ENCODE measurements around the gene CCDC71.

Gene CCDC71

GRCh38 chr3:49132073-49132436 is 34.1 kb downstream of the CCDC71 start:
- no peak for TF ChIP-seq ZFX (IDR thresholded peaks at IDR 0.05; ENCODE audit: borderline replicate concordance)
- TF ChIP-seq, protein P1, sequence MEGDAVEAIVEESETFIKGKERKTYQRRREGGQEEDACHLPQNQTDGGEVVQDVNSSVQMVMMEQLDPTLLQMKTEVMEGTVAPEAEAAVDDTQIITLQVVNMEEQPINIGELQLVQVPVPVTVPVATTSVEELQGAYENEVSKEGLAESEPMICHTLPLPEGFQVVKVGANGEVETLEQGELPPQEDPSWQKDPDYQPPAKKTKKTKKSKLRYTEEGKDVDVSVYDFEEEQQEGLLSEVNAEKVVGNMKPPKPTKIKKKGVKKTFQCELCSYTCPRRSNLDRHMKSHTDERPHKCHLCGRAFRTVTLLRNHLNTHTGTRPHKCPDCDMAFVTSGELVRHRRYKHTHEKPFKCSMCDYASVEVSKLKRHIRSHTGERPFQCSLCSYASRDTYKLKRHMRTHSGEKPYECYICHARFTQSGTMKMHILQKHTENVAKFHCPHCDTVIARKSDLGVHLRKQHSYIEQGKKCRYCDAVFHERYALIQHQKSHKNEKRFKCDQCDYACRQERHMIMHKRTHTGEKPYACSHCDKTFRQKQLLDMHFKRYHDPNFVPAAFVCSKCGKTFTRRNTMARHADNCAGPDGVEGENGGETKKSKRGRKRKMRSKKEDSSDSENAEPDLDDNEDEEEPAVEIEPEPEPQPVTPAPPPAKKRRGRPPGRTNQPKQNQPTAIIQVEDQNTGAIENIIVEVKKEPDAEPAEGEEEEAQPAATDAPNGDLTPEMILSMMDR (IDR thresholded peaks at IDR 0.05), result no peak
- H3K27ac ChIP-seq, result peak overlapping the region; percentile 64

DNA sequence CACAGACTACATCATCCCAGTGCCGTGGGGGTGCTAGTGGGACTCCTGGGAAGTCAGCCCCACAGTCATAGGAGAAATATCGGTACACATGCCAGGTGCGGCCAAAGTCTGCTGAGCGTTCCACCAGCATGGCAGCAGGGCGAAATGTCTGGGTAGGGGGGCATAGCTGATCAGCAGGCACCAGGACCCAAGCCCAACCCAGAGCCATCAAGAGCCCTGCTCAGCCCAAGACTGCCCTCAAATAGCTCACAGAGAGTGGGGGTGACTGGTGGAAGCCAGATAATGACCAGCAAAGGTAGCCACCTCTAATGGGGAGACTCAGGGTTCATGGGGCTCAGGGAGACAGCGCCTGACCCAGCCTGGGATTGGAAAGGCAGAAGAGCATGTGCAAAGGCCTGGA is 34.6 kb downstream of the CCDC71 start:
- H3K27ac ChIP-seq, result no peak overlapping the region
- TF ChIP-seq, protein P1 (IDR thresholded peaks at IDR 0.05), result no peak
- TF ChIP-seq ZFX (IDR thresholded peaks at IDR 0.05; ENCODE audit: borderline replicate concordance), result no peak

DNA sequence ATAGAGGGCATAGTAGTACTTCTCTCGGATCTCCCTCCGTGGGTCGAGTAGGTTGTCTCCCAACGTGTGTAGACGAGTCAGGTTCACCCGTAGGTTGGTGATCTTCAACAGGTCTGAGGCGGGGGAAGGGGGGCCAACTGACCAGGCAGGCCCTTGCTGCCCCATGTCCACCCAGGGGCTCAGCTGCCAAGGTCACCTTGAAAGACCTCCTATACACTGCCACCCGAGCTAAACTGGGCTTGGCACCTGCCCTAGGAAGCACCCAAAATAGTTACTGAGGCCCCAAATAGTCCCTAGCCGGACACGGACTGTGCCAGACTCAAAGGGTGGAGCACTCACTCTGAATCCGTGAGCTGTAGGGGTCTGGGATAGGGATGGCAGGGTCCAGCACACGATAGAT is 35.1 kb downstream of the CCDC71 start:
- no peak for TF ChIP-seq ZFX (IDR thresholded peaks at IDR 0.05; ENCODE audit: borderline replicate concordance)
- TF ChIP-seq, protein P1 (IDR thresholded peaks at IDR 0.05), result no peak

DNA sequence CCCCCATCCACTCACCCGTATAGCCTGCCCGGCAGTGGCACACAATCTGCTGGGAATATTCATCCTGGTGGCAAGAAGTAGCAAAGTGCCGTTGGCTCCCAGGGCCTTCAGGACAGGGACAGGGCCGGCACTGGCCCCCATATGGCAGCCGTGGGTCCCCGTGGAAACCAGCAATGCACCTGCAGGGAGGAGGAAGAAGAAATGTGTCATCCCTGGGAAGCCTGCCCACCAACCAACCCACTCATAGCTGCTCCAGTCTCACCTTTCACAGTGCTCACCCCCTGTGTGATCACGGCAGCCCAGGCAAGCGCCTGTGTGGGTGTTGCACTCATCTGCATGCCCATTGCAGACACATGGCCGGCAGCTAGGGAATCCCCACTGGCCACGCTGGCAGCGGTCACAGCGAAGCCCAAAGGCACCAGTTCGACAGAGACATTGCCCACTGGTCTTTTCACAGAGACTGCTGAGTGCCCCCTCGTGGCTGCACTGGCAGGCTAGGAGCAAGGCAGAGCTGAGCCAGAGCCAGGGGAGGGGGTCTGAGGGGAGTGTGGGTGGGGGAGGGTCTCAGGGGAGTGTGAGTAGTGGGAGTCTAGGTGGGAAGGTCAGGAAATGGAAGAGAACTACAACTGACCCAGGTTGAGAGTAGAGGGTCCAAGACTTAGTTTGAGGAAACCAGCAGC is 41.0 kb downstream of the CCDC71 start:
- TF ChIP-seq ZFX (IDR thresholded peaks at IDR 0.05; ENCODE audit: borderline replicate concordance), result no peak
- TF ChIP-seq, protein P1 (IDR thresholded peaks at IDR 0.05), result no peak
- H3K27ac ChIP-seq, result no peak overlapping the region

More for the DNA sequence above, 35.1 kb downstream of the CCDC71 start:
- H3K27ac ChIP-seq, result no peak overlapping the region

DNA sequence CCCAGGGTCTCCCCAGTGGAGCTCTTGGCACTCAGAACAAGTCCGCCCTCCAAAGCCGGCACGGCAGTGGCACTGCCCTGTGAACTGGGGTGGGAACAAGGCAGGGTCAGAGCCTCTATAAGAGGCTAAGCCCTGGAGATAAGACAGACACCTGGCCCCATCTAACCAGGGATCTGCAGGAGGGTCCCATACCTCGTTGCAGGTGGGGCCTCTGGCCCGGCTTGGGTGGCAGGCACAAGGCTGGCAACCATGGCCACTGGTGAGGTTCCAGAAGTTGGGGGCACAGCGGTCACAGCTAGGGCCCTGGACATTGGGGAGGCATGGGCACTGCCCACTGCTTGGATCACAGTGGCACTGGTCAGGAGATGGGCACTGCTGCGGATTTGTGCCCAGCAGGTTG is 41.9 kb downstream of the CCDC71 start:
- H3K27ac ChIP-seq, result no peak overlapping the region
- TF ChIP-seq ZFX (IDR thresholded peaks at IDR 0.05; ENCODE audit: borderline replicate concordance), result no peak
- TF ChIP-seq, protein P1 (IDR thresholded peaks at IDR 0.05), result no peak

DNA sequence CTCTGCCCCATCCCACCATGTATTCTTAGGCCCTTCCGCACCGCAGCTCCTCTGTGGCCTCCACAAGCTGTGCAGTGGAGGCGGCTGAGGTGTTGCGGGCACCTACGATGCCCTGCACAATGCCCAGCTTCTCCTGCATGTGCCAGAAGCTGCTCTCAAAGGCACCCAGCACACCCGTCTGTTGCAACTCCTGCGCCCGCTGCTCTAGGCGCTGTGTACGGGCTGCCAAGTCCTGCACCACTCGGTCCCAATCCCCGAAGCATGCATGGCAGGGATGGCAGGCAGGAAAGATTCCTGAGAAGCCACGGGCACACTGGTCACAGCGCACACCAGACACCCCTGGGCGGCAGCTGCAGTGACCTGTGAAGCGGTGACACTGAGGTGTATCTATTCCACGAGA is 42.4 kb downstream of the CCDC71 start:
- no peak overlapping the region for H3K27ac ChIP-seq
- TF ChIP-seq ZFX (IDR thresholded peaks at IDR 0.05; ENCODE audit: borderline replicate concordance), result no peak
- TF ChIP-seq, protein P1 (IDR thresholded peaks at IDR 0.05), result no peak

DNA sequence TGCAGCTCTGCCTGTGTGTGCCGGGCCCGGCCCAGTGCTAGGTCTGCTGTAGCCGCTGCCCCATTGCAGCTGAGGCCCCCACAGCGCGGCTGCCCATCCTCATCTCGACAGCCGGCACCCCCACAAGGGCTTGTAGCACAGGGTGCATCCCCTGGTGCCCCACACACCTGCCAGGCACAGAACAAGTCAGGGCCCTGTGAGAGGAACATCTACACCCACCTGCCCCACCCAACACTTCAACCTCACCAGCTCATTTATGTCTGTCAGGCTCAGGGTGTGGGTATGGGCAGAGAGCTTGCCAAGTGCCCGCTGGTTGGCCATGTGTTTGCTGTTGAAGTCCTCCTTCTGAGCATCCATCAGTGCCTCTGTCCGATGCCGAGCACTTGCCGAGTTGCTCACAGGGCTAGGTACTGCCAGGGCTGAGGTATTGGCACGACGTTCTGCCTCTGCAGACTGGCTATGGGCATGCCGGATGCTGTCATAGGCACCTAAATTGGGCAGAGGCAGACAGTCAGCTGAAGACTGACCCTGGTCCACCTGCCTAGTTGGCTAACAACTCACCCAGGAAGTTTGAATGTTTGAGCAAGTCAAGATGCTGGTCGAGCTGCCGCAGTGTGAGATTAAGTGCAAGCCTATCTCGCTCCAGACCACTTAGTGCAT is 43.1 kb downstream of the CCDC71 start:
- TF ChIP-seq, protein P1 (IDR thresholded peaks at IDR 0.05), result no peak
- TF ChIP-seq ZFX (IDR thresholded peaks at IDR 0.05; ENCODE audit: borderline replicate concordance), result no peak
- no peak overlapping the region for H3K27ac ChIP-seq

All from 22Rv1 (cell line).